CD14-positive monocyte (primary cell): ENCODE results near the gene SLAMF9. TPM values are rescaled to one million over a fixed set of nuclear protein-coding genes. Genes with fewer than 3 reads are reported as not detected.

Source experiments
- DNase-seq, 3 donors: peaks; one replicate each; pipeline ENCODE4 v3.0.0-alpha.2; 2011 to 2022
- H2AFZ ChIP-seq: 2 replicates; pipeline ENCODE4 v1.6.0; 2012; ENCODE audit warnings: mild to moderate bottlenecking, low read depth, low read length, inconsistent platforms; ENCODE audit not compliant: insufficient read depth, poor library complexity, severe bottlenecking
- H3K27ac ChIP-seq, 2 donors: 1 replicate in 1 of 2; 2 replicates in 1 of 2; pipeline ENCODE4 v1.5.1; 2012 to 2013; ENCODE audit warnings: low read length in 2 of 2, control low read depth in 1 of 2, inconsistent platforms in 1 of 2, low read depth in 1 of 2, mild to moderate bottlenecking in 1 of 2
- H3K27me3 ChIP-seq, 2 donors: one replicate each; pipeline versions ENCODE4 v1.6.0 to v1.6.1; 2011 to 2013; ENCODE audit warnings: low read length in 2 of 2; ENCODE audit not compliant: control insufficient read depth in 2 of 2, insufficient read depth in 2 of 2
- H3K36me3 ChIP-seq, 2 donors: replicated peaks in 1 of 2; 1 replicate in 1 of 2; 2 replicates in 1 of 2; pipeline versions ENCODE4 v1.5.1 to v1.6.1; 2012 to 2013; ENCODE audit warnings: low read length in 2 of 2, control low read depth in 1 of 2, inconsistent platforms in 1 of 2, mild to moderate bottlenecking in 1 of 2; ENCODE audit not compliant: insufficient read depth in 2 of 2, control insufficient read depth in 1 of 2
- H3K4me1 ChIP-seq, 2 donors: 1 replicate in 1 of 2; 2 replicates in 1 of 2; pipeline versions ENCODE4 v1.5.1 to v1.6.1; 2012 to 2013; ENCODE audit warnings: low read length in 2 of 2, control low read depth in 1 of 2, inconsistent platforms in 1 of 2, mild to moderate bottlenecking in 1 of 2, moderate library complexity in 1 of 2; ENCODE audit not compliant: insufficient read depth in 2 of 2, control insufficient read depth in 1 of 2
- H3K4me2 ChIP-seq: replicated peaks from 2 replicates; pipeline ENCODE3; 2012; ENCODE audit warnings: low read length, moderate library complexity, mild to moderate bottlenecking; ENCODE audit not compliant: poor library complexity, severe bottlenecking; ENCODE audit errors: extremely low read depth
- H3K4me3 ChIP-seq, 3 experiments: fragments of 200-600 bp in 1 of 3; sonication (generic) in 1 of 3; replicated peaks in 1 of 3; 1 replicate in 2 of 3; 2 replicates in 1 of 3; pipeline ENCODE4 v1.5.1; 2011 to 2013; ENCODE audit warnings: low read length in 3 of 3, mild to moderate bottlenecking in 3 of 3, control low read depth in 2 of 3, low read depth in 2 of 3, inconsistent platforms in 1 of 3, moderate library complexity in 1 of 3
- H3K79me2 ChIP-seq: 2 replicates; pipeline ENCODE4 v1.6.0; 2012; ENCODE audit warnings: mild to moderate bottlenecking, control low read depth, inconsistent platforms, low read length, moderate library complexity; ENCODE audit not compliant: insufficient read depth
- H3K9ac ChIP-seq: 2 replicates; pipeline ENCODE4 v1.6.0; 2017; ENCODE audit warnings: low read length, mild to moderate bottlenecking; ENCODE audit not compliant: insufficient read depth, poor library complexity, severe bottlenecking
- H3K9me3 ChIP-seq, 2 donors: replicated peaks in 1 of 2; 1 replicate in 1 of 2; 2 replicates in 1 of 2; pipeline versions ENCODE4 v1.5.1 to v1.6.1; 2012 to 2013; ENCODE audit warnings: low read length in 2 of 2, control low read depth in 1 of 2; ENCODE audit not compliant: control insufficient read depth in 1 of 2, insufficient read depth in 1 of 2
- H4K20me1 ChIP-seq: 2 replicates; pipeline ENCODE4 v1.6.0; 2012; ENCODE audit warnings: mild to moderate bottlenecking, low read length, control low read depth, moderate library complexity; ENCODE audit not compliant: insufficient read depth
- H3K27ac Mint-ChIP-seq, 7 donors: one replicate each; pipeline ENCODE4 v1.8.0; 2020; ENCODE audit warnings: mild to moderate bottlenecking in 7 of 7, mixed read lengths in 7 of 7, moderate library complexity in 6 of 7, inconsistent platforms in 2 of 7
- H3K27me3 Mint-ChIP-seq, 3 donors: one replicate each; pipeline ENCODE4 v1.8.0; 2021 to 2022; ENCODE audit warnings: low read depth in 3 of 3, mild to moderate bottlenecking in 3 of 3, mixed read lengths in 3 of 3, moderate library complexity in 3 of 3, inconsistent platforms in 1 of 3
- H3K36me3 Mint-ChIP-seq, 2 donors: one replicate each; pipeline ENCODE4 v1.8.0; 2020; ENCODE audit warnings: mixed read lengths in 2 of 2, inconsistent platforms in 1 of 2, mild to moderate bottlenecking in 1 of 2
- H3K4me1 Mint-ChIP-seq: one replicate; pipeline ENCODE4 v1.8.0; 2020; ENCODE audit warnings: mild to moderate bottlenecking, mixed read lengths
- H3K4me3 Mint-ChIP-seq, 2 donors: one replicate each; pipeline ENCODE4 v1.8.0; 2020; ENCODE audit warnings: mild to moderate bottlenecking in 2 of 2, mixed read lengths in 2 of 2, moderate library complexity in 1 of 2
- H3K9me3 Mint-ChIP-seq, 7 donors: one replicate each; pipeline ENCODE4 v1.8.0; 2020 to 2022; ENCODE audit warnings: mixed read lengths in 7 of 7, mild to moderate bottlenecking in 6 of 7, moderate library complexity in 6 of 7, inconsistent platforms in 2 of 7
- WGBS: methylation state at CpG from one replicate; pipeline ENCODE4 v1.1.5; 2013; ENCODE audit warnings: missing lambda C conversion rate; ENCODE audit not compliant: insufficient coverage; 5-methylcytosine and 5-hydroxymethylcytosine counted together
- intact Hi-C, 2 donors: fragments of 100-400 bp; cut with micrococcal nuclease; formaldehyde crosslinking; loops; one replicate each; pipeline versions ENCODE4 v1.15.0 to v1.15.1; 2023
- polyA plus RNA-seq, 3 donors: library from polyadenylated mRNA; depleted of rRNA in 1 of 3; unstranded in 2 of 3; stranded (reverse) in 1 of 3; fragments of 300-500 nt in 2 of 3; fragments of >200 nt in 1 of 3; fragmentation: Illumina TruSeq in 2 of 3; gene quantifications; 1 replicate in 2 of 3; 2 replicates in 1 of 3; pipeline ENCODE4 v1.2.3, GENCODE V29; 2012 to 2021
- TF ChIP-seq, protein P1 (sequence below): fragments of 200-600 bp; IDR thresholded peaks from one replicate; pipeline ENCODE4 v1.8.0; 2022; ENCODE audit warnings: antibody characterized with exemption, mild to moderate bottlenecking

SLAMF9 gene
- polyA plus RNA-seq, 3 donors, result 0.17 TPM; not detected in 2

DNA sequence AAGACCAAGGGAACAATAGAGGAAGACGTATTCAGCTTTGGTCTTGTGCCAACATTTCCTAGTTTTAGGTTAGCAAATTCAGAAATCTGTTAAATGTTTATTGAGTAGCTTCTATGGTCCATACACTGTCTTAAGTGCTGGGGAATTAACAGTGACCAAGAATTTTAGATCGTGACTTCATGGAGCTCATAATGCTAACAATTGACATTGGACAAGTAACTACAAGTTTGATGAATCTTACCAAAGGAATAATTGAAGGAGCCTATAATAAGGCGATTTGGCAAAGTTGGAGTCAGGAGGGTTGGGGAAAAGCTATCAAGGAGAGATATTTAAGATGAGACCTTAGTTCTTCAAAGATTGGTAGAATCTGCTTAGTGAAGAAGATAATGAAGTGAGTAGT is 1.4 kb upstream of the SLAMF9 start:
- H3K9me3 Mint-ChIP-seq, result no peaks in the 10 kb centered on the region
- Histone ChIP-seq H3K4me2 (no peak overlapping the region), H3K4me1 (peaks cover 14 to 16% of the 10 kb centered on the region in 2 donors), H3K9me3 (no peaks in the 10 kb centered on the region), H3K4me3 (no peak overlapping the region), H3K27ac (no peak overlapping the region), H3K27me3 (no peaks in the 10 kb centered on the region), H3K9ac (no peak overlapping the region), H3K79me2 (no peaks in the 10 kb centered on the region), H2AFZ (no peak overlapping the region), H4K20me1 (no peaks in the 10 kb centered on the region), H3K36me3 (no peaks in the 10 kb centered on the region)
- intact Hi-C loops, result no loop called here
- TF ChIP-seq, protein P1, sequence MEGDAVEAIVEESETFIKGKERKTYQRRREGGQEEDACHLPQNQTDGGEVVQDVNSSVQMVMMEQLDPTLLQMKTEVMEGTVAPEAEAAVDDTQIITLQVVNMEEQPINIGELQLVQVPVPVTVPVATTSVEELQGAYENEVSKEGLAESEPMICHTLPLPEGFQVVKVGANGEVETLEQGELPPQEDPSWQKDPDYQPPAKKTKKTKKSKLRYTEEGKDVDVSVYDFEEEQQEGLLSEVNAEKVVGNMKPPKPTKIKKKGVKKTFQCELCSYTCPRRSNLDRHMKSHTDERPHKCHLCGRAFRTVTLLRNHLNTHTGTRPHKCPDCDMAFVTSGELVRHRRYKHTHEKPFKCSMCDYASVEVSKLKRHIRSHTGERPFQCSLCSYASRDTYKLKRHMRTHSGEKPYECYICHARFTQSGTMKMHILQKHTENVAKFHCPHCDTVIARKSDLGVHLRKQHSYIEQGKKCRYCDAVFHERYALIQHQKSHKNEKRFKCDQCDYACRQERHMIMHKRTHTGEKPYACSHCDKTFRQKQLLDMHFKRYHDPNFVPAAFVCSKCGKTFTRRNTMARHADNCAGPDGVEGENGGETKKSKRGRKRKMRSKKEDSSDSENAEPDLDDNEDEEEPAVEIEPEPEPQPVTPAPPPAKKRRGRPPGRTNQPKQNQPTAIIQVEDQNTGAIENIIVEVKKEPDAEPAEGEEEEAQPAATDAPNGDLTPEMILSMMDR, result no peak
- H3K36me3 Mint-ChIP-seq, result no peaks in the 10 kb centered on the region
- H3K4me1 Mint-ChIP-seq, result peaks cover 17% of the 10 kb centered on the region
- 85% methylated on average over 3 of the region's 3 CpGs for WGBS
- no peak overlapping the region for H3K4me3 Mint-ChIP-seq
- no peak for DNase-seq
- H3K27me3 Mint-ChIP-seq, result peaks cover under 1 to 9% (median 7%) of the 10 kb centered on the region in 3 donors
- H3K27ac Mint-ChIP-seq, result peak overlapping the region in 1 of 7 donors; percentile 55

DNA sequence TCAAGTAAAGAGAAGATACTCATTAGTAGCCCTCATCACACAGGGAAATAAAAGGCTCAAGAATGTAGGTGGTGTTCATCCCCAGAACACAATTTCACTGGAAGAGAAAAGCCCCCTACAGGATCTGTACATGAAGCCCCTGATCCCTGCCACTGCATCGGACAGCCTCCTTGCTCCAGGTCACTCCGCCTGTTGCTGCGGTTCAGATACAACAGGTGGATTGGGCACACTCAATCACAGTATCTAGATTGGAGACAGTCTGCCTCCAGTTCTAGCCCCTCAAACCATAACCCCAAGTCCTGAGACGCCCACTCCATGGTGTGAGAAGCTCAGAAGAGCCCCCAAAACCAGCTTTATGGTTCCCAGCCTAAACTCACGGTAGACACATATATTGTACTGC is 1.1 kb downstream of the SLAMF9 start:
- 100% methylated on average over 4 of the region's 5 CpGs for WGBS
- peaks cover 0 to 11% (median 2%) of the 10 kb centered on the region in 3 donors for H3K27me3 Mint-ChIP-seq
- H3K36me3 Mint-ChIP-seq, result peaks cover 0 to 2% of the 10 kb centered on the region in 2 donors

More for the DNA sequence above, 1.1 kb downstream of the SLAMF9 start:
- Histone ChIP-seq H3K79me2 (no peaks in the 10 kb centered on the region), H3K4me1 (peaks cover 14 to 23% of the 10 kb centered on the region in 2 donors), H3K9me3 (no peaks in the 10 kb centered on the region), H3K4me3 (no peak overlapping the region), H3K27me3 (no peaks in the 10 kb centered on the region), H4K20me1 (no peaks in the 10 kb centered on the region), H3K27ac (no peak overlapping the region), H2AFZ (no peak overlapping the region), H3K4me2 (no peak overlapping the region), H3K9ac (no peak overlapping the region), H3K36me3 (no peaks in the 10 kb centered on the region)
- Mint-ChIP-seq H3K4me3 (no peak overlapping the region), H3K9me3 (no peaks in the 10 kb centered on the region), H3K27ac (peak overlapping the region in 2 of 7 donors; percentile 25 to 95), H3K4me1 (peaks cover 25% of the 10 kb centered on the region)
- intact Hi-C loops, result no loop called here
- no peak for DNase-seq
- TF ChIP-seq, protein P1, result no peak
